Occipital lobe (tissue), 2 donors: ENCODE measurements around the gene FNDC8. TPM values are rescaled to one million over a fixed set of nuclear protein-coding genes. Genes with fewer than 3 reads are reported as not detected.
"Not testable (repeated sequence)": the region's sequence is repeated elsewhere in the genome, so short reads cannot be mapped to it uniquely, and the experiment has no call there.

ENCODE experiments used
- DNase-seq: peaks from one replicate; lab custom pipeline; 2025; lab: John Stamatoyannopoulos, UW
- total RNA-seq: library from RNA; depleted of rRNA; stranded (reverse); fragments of >200 nt; gene quantifications from one replicate; pipeline ENCODE4 v1.2.3, GENCODE V29; 2014

Gene FNDC8
- total RNA-seq, 1 donor from 2014 or later: not detected

GRCh38 chr17:35094902-35095301, 26.5 kb upstream of the FNDC8 start:
- DNase-seq: no peak

DNA sequence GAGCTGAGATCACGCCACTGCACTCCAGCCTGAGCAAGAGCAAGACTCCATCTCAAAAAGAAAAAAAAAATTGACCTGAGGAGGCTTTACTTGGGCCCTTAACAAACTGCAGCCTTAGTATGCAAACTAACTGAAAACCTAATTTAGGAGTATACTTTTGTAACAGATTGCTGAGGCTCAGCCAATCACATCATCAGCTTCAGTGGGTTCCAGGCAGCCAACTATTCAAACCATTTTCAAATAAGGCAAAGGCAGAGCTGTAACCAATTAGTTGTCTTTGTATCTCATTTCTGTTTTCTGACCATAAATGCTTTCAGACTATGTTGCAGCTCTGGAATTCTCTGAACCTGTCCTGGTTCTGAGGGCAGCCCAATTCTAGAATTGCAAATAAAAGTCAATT, 25.7 kb upstream of the FNDC8 start:
- DNase-seq: no peak

GRCh38 chr17:35097776-35098175, 23.6 kb upstream of the FNDC8 start:
- no peak for DNase-seq

GRCh38 chr17:35099908-35100307, 21.5 kb upstream of the FNDC8 start:
- no peak for DNase-seq

- no peak for DNase-seq
Measured at GRCh38 chr17:35101036-35101435, 20.4 kb upstream of the FNDC8 start.

GRCh38 chr17:35101725-35102124, 19.7 kb upstream of the FNDC8 start:
- DNase-seq: no peak

DNA sequence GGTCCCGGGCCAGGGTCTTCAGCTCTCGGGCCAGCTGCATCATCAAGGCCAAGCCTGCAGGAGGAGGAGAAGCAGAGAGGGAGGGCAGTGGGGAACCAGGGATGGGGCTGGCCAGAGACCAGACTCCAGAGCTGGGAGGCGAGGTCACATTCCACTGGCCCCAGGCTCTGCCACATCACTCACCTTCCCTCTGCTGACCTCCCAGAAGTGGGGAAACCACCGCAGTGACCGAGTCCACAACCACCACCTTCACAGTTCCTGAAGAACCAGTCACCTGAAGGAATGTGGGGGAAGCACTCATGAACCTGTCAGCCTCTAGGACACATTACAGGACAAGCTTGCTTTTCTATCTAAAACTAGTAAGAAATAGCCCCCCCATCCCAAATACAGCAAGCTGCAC, 18.1 kb upstream of the FNDC8 start:
- DNase-seq: no peak

DNA sequence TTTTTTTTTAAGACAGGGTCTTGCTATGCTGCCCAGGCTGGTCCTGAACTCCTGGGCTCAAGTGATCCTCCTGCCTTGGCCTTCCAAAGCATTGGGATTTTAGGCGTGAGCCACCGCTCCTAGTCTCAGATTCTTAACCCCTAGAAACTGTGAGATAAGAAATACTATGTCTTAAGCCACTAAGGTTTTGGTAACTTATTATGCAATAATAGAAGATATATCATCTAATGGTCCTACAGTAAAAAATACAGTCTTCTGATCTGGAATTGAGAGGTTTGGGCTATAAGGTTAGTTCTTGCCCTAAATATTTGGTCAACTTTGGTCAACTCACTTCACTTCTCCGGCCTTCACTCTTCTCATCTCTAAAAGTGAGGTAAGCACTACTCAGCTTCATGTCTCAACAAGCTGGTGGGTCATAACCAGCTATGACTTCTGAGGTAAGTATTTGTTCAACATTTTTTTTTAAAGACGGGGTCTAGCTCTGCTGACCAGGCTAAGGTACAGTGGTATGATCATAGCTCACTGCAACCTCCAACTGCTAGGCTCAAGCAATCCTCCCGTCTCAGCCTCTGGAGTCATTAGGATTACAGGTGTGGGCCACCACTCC, 16.5 kb upstream of the FNDC8 start:
- DNase-seq: no peak

- not testable (repeated sequence) for DNase-seq
Measured at GRCh38 chr17:35110791-35111190, 10.6 kb upstream of the FNDC8 start.

- DNase-seq: no peak
Measured at GRCh38 chr17:35116845-35117244, 4.6 kb upstream of the FNDC8 start.

GRCh38 chr17:35117984-35118383, 3.4 kb upstream of the FNDC8 start:
- DNase-seq: no peak

- peak; percentile 58 for DNase-seq
Measured at GRCh38 chr17:35119370-35120165, 1.8 kb upstream of the FNDC8 start, which contains the start of gene RAD51D. Gene RAD51D, minus strand, starts transcription at chr17:35119860. Its CDS starts 247 bp downstream, at chr17:35119613.

- no peak for DNase-seq
Measured at GRCh38 chr17:35127751-35128514, 6.5 kb downstream of the FNDC8 start.

- no peak for DNase-seq
Measured at GRCh38 chr17:35129154-35129972, 7.9 kb downstream of the FNDC8 start.

DNA sequence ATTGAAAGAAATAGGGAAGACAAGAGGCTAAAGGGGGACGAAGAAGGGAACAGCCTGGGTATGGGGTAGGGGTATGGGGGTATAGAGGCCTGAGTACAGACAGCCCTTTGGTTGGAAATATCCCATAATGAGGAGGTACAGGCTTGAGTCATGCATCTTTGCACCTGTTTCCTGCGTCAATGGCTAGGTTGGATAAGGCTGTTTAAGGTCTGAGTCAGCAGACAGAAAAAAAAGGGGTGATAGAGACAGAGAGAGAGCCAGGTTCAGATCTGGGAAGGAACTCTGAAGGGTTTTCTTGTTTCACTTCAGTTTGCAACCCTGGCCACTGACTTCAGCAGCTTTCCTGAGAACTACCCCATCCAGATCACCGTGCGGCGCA, 8.5 kb downstream of the FNDC8 start:
- DNase-seq: no peak

DNA sequence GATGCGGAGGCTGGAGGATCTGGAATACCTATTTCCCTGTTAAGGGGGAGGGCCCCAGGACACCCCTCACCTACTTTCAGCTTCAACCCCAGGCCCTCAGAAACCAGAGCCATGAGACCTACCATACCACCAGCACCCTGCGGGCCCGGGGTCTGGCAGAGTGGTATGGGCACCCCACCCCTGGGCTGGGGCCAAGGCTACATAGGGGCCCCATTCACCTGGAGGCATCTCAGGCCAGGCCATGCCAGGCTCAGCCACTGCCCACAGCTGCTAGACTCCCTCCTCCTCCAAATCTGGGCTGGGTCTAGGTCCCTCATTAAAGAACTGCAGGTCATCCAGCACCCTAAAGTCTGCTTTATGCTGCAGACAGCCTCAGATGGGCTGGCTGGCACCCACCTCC, 9.0 kb downstream of the FNDC8 start:
- DNase-seq: no peak

- no peak for DNase-seq
Measured at GRCh38 chr17:35132099-35132498, 10.7 kb downstream of the FNDC8 start.

DNA sequence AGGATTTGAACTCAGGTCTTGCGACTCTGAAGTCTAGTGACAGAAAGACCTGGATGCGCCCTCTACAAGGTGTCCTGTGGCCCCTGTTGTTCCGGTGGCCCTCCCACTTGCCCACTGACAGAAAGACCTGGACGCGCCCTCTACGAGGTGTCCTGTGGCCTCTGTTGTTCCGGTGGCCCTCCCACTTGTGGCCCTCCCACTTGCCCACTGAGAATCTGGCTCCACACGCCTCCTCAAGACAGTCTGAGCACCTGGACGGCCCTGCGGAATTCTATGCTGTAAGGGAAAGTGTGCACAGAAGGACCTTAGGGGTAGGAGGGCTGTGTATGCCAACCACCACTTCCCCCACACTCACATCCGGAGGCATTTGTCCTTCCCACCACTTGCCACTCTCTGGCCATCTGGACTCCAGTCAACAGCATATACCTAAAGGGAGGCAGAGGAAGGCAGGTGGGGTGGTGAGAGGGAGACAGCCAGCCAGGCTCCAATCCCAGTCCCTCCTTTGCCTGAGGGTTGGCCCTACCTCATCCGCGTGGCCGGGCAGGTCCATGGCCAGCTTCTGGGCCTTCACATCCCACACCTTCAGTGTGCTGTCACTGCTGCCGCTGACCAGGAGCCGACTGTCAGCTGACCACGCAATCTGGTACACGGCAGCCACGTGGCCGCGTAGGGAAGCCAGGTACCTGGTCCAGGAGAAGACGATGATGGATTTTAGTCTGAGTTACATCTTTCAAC, 11.6 kb downstream of the FNDC8 start:
- DNase-seq: no peak

DNA sequence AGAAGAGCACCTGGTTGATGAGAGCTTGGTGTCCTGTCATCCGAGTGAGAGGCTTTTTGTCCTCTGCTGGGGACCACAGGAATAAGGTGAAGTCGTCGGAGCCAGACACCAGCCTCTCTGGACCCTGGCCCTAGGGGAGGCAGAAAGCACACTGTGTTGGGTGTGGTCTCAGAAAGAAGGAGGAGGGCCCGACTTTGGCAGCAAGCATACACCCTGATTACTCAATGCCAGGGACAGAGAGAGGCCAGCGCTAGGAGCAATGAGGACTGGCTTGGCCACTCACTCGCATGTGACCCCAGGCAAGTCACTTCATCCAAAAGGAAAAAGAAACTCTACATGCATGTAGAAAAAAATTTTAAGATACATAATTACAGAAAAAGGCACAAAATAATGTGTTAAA, 13.9 kb downstream of the FNDC8 start:
- DNase-seq: no peak

GRCh38 chr17:35138218-35138617, 16.8 kb downstream of the FNDC8 start:
- no peak for DNase-seq
